ENCODE measurements around the gene ACER3.

- no peak for TF ChIP-seq EZH2 (IDR thresholded peaks at IDR 0.05; ENCODE audit: borderline replicate concordance, insufficient read depth, low read length, poor library complexity, severe bottlenecking)
- no peak for TF ChIP-seq CTCF (IDR thresholded peaks at IDR 0.05; ENCODE audit: poor library complexity, severe bottlenecking)
- no peak for TF ChIP-seq EP300 (conservative IDR thresholded peaks at IDR 0.05; ENCODE audit: poor library complexity, severe bottlenecking)
- TF ChIP-seq REST (IDR thresholded peaks at IDR 0.05; ENCODE audit: borderline replicate concordance): no peak
- TF ChIP-seq POLR2AphosphoS5 (IDR thresholded peaks at IDR 0.05): no peak
Measured at GRCh38 chr11:76830639-76831327, 29.9 kb upstream of the ACER3 start.
